GM18909 (cell line): ENCODE results near the gene CELA3A.
"Not testable (repeated sequence)": the region's sequence is repeated elsewhere in the genome, so short reads cannot be mapped to it uniquely, and the experiment has no call there.

Experiments used
- ATAC-seq: cut with Tn5 transposase; IDR thresholded peaks from one replicate; pipeline ENCODE4 v1.9.1; 2021; ENCODE audit warnings: mild to moderate bottlenecking; ENCODE audit not compliant: unreplicated experiment, poor library complexity

The CELA3A gene, protein sequence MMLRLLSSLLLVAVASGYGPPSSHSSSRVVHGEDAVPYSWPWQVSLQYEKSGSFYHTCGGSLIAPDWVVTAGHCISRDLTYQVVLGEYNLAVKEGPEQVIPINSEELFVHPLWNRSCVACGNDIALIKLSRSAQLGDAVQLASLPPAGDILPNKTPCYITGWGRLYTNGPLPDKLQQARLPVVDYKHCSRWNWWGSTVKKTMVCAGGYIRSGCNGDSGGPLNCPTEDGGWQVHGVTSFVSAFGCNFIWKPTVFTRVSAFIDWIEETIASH

DNA sequence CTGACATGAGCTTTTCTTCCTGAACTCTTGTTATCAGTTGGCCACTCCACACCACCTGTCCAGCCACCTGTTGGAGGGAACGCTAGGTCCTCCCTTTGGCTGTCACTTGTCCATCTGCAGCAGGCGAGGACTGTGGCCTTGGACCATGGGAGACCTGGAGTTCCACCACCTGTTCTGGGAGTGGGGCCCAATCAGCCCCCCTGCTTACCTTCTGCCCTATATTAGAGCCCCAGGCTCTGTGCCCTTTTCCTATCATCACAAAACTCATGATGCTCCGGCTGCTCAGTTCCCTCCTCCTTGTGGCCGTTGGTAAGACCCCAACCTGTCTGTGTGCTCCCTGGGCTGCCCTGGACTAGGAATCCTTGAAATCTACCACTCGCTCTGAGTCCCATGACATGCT lies at the start of gene CELA3A:
CELA3A (plus strand) TSS at position 249 of the 400 bp plus-strand sequence; CDS start at position 267, 18 bp downstream.
- ATAC-seq = no peak

DNA sequence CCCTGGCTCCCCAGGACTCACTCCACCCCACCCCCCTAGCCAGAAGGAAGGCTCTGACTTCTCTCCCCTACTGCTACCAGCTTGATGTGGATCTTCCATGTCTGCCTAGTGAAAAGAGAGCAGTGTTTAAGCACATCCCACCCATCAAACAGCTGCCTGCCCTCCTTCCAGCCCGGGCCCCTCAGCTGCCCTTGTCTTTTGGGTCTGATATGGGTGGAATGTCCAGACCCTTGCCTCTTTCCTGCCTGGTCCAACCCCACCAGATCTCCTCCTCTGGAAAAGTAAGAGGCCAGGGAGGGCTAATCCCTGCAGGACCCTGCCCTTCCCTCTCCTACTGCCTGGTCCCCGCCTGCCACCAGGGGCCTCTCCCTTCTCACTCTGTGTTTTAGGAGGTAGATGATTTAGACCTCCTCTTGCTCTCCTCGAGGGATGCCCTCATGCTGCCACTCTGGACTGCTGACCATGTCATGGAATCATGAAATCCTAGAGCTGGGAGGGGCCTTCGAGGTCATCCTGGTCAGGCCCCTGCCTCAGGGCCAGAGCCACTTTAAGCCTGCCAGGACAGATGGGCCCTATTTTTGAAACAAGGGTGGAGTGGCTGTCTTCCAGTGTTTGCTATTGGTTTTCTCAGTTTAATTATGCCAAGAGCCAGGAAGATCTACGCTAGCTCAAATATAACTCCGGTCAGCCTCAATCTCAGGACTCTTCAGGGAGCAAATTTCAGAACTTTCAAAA lies 48.5 kb upstream of the CELA3A start:
- no peak for ATAC-seq

GRCh38 chr1:21955058-21955457 lies 46.4 kb upstream of the CELA3A start:
- no peak for ATAC-seq

- ATAC-seq = no peak
Observed at GRCh38 chr1:21955501-21956281, 45.8 kb upstream of the CELA3A start.

DNA sequence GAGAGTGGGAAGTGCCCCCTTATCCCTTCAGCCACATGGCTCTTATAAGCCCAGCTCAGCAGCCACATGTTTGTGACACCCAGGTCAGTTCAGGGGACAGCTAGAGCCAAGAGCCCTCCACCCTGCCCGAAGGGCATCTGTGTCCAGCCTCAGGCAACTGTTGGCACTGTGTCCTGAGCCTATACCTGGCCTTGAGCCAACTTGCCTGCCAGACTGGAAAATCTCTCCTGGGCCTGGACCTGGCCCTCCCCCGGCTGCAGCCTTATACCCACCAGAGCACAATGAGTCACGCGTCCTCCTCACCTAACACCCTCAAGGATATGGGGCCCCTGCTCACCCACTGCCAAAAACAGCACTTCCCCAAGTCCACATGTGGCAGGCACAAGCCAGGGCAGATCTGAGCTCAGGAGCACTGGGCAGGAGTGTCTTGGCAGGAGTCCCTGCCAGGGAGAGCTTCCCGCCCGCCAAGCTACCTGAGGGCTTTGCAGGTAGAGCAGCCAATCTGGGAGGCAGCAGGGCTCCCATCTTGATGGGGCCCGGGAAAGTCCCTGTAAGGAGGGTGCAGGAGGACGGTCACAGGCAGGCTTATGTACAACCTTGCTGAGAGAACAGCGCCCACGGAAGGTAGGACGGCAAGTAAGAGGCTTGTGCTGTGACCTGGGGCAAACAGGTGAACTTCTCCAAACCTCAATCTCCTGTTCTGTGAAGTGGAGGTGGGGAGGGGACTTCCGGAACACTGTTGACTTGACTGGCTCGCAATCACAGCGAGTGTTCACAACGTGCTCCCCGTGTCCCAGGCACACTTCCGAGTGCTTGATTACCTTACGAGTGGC lies 44.5 kb upstream of the CELA3A start:
- ATAC-seq = no peak

GRCh38 chr1:21961337-21961736 lies 40.1 kb upstream of the CELA3A start:
- no peak for ATAC-seq

DNA sequence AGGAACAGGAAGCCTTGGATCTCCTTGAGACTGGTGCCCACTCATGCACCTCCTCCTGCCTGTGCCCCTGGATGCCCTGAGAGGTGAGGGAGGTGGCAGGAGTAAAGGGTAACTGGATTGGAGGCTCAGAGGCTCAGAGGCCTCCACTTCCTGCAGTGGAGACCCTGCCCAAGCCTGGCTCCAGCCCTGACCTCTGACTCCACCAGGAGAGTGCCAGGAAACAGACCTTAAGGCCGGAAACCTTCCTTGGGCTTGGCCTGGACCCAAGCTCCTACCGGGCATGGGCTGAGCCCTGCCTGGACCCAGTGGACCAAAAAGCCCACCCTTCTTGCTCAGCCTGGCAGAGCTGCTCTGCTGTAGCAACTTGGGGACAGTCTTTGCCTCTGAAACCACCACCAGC lies 39.7 kb upstream of the CELA3A start:
- ATAC-seq = no peak

DNA sequence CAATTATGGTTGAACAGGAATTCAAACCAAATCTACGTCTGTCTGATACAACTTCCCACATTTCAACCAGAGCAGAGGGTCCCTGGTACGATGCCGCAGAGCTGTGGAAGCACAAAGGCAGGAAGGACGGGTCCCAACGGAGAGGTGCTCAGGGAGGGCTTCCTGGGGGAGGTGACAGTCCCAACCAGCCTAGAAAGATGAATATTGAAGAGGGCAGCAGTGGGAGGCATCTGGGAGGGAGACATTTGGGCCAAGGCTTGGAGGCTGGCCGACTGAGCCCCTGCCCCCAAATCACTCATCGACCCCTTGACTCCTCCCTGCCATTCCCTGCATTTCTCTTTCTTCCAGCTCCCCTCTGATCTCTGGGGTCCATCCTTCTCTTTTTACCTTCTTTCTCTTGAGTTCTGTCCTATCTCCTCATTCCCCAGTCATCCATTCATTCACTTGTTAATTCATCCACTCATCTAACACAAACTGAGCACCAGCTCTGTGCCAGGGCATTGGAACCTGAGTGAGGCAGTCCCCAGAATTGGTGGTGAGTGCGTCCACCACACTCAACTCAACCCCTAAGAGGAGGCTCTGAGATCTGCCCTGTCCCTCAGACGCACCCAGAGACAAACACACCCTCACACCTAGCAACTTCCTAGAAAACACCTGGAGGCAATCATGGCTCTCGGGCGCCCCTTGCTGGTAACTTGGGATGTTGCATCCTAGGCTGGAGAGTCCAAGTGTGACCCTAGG lies 37.8 kb upstream of the CELA3A start:
- no peak for ATAC-seq

DNA sequence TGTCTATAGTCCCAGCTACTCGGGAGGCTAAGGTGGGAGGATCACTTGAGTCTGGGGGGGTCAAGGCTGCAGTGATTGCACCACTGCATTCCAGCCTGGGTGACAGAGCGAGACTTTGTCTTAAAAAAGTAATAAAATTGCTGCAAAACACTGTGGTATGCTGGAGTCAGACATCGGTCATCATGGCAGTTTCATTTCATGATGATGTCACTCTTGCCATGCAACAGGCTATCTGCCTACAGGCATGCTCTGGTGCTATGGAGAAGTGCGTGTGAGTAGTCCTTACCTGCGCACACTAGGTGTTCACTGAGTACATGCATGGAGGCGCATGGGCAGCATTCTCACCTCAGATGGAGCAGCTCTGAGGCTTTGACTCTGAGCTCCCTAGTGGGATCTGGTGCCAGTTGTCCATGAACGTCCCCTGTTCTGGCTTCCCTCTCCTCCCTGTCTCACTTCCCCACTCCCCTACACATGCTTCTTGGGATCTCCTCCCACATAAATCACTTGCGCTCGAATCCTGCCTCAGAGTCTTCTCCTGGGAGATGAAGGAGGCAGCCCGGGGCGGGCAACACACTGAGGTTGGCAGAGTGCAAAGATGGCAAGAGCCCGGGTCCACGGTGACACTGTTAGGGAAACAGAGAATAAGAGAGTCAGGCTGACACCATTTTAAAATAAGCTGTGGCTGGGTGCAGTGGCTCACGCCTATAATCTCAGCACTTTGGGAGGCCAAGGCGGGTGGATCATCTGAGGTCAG lies 35.0 kb upstream of the CELA3A start:
- ATAC-seq = no peak

- not testable (repeated sequence) for ATAC-seq
Observed at GRCh38 chr1:21967216-21967615, 34.2 kb upstream of the CELA3A start.

- not testable (repeated sequence) for ATAC-seq
Observed at GRCh38 chr1:21969066-21969465, 32.4 kb upstream of the CELA3A start.

DNA sequence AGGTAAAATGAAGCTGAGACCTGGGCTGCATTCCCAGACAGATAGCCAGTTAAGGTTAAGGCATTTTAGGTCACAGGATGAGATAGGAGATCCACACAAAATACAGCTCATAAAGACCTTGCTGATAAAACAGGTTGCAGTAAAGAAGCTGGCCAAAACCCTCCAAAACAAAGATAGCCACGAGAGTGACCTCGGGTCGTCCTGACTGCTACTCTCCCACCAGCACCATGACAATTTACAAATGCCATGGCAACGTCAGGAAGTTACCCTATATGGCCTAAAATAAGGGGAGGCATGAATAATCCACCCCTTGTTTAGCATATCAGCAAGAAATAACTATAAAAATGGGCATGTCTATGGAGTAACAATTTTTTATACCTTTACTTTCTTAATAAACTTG lies 30.9 kb upstream of the CELA3A start:
- not testable (repeated sequence) for ATAC-seq

DNA sequence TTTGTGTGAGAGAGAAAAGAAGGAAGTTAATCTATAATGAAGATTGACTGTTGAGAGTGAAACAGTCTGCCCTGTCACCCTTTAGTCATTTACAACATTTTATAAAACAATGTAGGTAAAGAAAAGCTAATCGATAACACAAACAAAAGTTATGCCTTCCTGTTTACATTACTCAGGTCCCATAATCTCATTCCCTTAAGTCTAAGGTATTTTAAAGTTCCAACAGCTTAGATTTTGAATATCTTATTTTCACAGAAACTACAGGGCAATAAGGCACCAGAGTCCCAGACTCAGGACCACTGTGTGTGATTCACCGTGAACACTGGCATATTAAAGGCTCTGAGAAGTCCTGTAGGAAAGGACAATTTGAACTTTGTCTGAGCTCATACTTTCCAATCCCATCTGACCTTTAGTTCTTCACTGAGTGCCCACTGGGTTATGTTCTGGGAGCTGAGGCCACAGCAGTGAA lies 28.4 kb upstream of the CELA3A start:
- ATAC-seq = not testable (repeated sequence)

GRCh38 chr1:21973948-21974347 lies 27.5 kb upstream of the CELA3A start:
- ATAC-seq = not testable (repeated sequence)

- ATAC-seq = not testable (repeated sequence)
Observed at GRCh38 chr1:21974699-21975098, 26.8 kb upstream of the CELA3A start.

GRCh38 chr1:21975296-21975695 lies 26.2 kb upstream of the CELA3A start:
- not testable (repeated sequence) for ATAC-seq

DNA sequence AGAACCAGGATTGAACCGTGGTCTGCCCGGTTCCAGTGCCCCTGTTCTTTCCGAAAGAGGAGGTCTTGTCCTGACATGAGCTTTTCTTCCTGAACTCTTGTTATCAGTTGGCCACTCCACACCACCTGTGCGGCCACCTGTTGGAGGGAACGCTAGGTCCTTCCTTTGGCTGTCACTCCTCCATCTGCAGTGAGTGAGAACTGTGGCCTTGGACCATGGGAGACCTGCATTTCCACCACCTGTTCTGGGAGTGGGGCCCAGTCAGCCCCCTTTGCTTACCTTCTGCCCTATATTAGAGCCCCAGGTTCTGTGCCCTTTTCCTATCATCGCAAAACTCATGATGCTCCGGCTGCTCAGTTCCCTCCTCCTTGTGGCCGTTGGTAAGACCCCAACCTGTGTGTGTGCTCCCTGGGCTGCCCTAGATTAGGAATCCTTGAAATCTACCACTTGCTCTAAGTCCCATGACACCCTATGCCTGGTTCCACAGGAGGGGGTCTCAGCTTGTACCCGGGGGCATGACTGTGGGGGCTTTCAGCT lies 24.7 kb upstream of the CELA3A start, which contains the start of gene CELA3B:
CELA3B (plus strand) TSS at position 320 of the 537 bp plus-strand sequence; CDS start at position 338, 18 bp downstream.
- ATAC-seq = not testable (repeated sequence)

DNA sequence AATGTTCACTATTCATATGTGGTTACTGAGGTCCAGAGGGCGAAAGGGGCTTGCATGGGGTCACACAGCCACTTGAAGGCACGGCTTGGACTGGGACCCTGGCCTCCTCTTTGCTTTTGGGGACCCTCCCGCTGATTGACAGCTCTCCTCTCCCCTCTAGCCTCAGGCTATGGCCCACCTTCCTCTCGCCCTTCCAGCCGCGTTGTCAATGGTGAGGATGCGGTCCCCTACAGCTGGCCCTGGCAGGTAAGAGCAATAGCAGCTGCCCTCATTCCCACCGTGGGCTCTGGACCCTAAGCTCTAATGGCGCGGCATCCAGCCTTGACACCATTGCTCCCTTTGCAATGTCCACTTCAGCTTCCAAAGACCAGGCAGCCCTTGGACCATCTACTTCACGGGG lies 23.2 kb upstream of the CELA3A start:
- ATAC-seq = not testable (repeated sequence)
